CD4-positive, alpha-beta T cell (primary cell): ENCODE data around the gene PASK. TPM values are rescaled to one million over a fixed set of nuclear protein-coding genes. Genes with fewer than 3 reads are reported as not detected.

ENCODE experiments used
- ATAC-seq: fragments of 200-7000 bp; cut with Tn5 transposase; one replicate; pipeline ENCODE4 v1.10.0; 2022; ENCODE audit warnings: mild to moderate bottlenecking; ENCODE audit not compliant: poor library complexity
- CTCF ChIA-PET: fragments of 350-600 bp; sonication (Branson Sonifier 250); formaldehyde crosslinking; loops from one replicate; lab custom pipeline; 2021; ENCODE audit warnings: antibody characterized with exemption, inconsistent platforms; lab: Charles Lee
- POLR2A ChIA-PET: fragments of 350-600 bp; sonication (Branson Sonifier 250); formaldehyde crosslinking; loops from one replicate; lab custom pipeline; 2021; ENCODE audit warnings: antibody characterized with exemption, inconsistent platforms; lab: Charles Lee
- DNase-seq, 14 experiments: peaks; one replicate each; pipeline ENCODE4 v3.0.0-alpha.2; 2013 to 2020; ENCODE audit warnings: mixed read lengths in 2 of 14
- H3K27ac ChIP-seq, 2 donors: one replicate each; pipeline versions ENCODE4 v1.5.1 to v1.7.0; 2013; ENCODE audit warnings: low read length in 2 of 2, low read depth in 1 of 2, mild to moderate bottlenecking in 1 of 2
- H3K27me3 ChIP-seq, 2 experiments: 1 replicate in 1 of 2; 2 replicates in 1 of 2; pipeline versions ENCODE4 v1.6.1 to v1.7.0; 2013; ENCODE audit warnings: low read length in 2 of 2, control low read depth in 1 of 2, mild to moderate bottlenecking in 1 of 2, moderate library complexity in 1 of 2; ENCODE audit not compliant: insufficient read depth in 2 of 2, control insufficient read depth in 1 of 2
- H3K36me3 ChIP-seq: one replicate; pipeline ENCODE4 v1.6.1; 2013; ENCODE audit warnings: low read length, control low read depth; ENCODE audit not compliant: insufficient read depth
- H3K4me1 ChIP-seq: one replicate; pipeline ENCODE4 v1.6.1; 2013; ENCODE audit warnings: low read length, control low read depth; ENCODE audit not compliant: insufficient read depth
- H3K4me3 ChIP-seq: one replicate; pipeline ENCODE4 v1.5.1; 2013; ENCODE audit warnings: mild to moderate bottlenecking, low read length, moderate library complexity
- H3K9me3 ChIP-seq, 2 experiments: 1 replicate in 1 of 2; 2 replicates in 1 of 2; pipeline versions ENCODE4 v1.6.1 to v1.7.0; 2013; ENCODE audit warnings: low read length in 2 of 2, mild to moderate bottlenecking in 2 of 2, control low read depth in 1 of 2, moderate library complexity in 1 of 2; ENCODE audit not compliant: control insufficient read depth in 1 of 2, insufficient read depth in 1 of 2
- H3K27ac Mint-ChIP-seq: one replicate; pipeline ENCODE4 v1.8.0; 2020; ENCODE audit warnings: mixed read lengths
- H3K27me3 Mint-ChIP-seq: one replicate; pipeline ENCODE4 v1.8.0; 2021; ENCODE audit warnings: mixed read lengths
- H3K36me3 Mint-ChIP-seq: one replicate; pipeline ENCODE4 v1.8.0; 2021; ENCODE audit warnings: low read depth, mixed read lengths
- H3K4me1 Mint-ChIP-seq: one replicate; pipeline ENCODE4 v1.8.0; 2021; ENCODE audit warnings: low read depth, mixed read lengths
- H3K4me3 Mint-ChIP-seq: one replicate; pipeline ENCODE4 v1.8.0; 2020; ENCODE audit warnings: mild to moderate bottlenecking, mixed read lengths
- H3K9me3 Mint-ChIP-seq: one replicate; pipeline ENCODE4 v1.8.0; 2020; ENCODE audit warnings: mixed read lengths
- CTCF ChIP-seq: fragments of 200-600 bp; IDR thresholded peaks from one replicate; pipeline ENCODE4 v1.8.0; 2022; ENCODE audit warnings: antibody characterized with exemption, mild to moderate bottlenecking
- intact Hi-C, 2 experiments: fragments of 100-400 bp; cut with DNase I in 1 of 2; cut with micrococcal nuclease in 1 of 2; formaldehyde crosslinking; loops; one replicate each; pipeline versions ENCODE4 v1.15.1 to v1.9.0; 2023 to 2025; cut with DNase I, micrococcal nuclease
- total RNA-seq, 174 experiments: library from RNA in 2 of 174; stranded (reverse) in 2 of 174; gene quantifications; one replicate each; pipeline ENCODE4 v1.2.3 and lab custom pipeline; 2021 to 2026

The PASK gene
- total RNA-seq, 2 experiments from 2014 or later, result 78.0 to 87.9 TPM

- Mint-ChIP-seq H3K4me3 (no peak overlapping the region), H3K9me3 (no peaks in the 10 kb centered on the region), H3K36me3 (peaks cover 77% of the 10 kb centered on the region), H3K27ac (no peak overlapping the region), H3K4me1 (no peaks in the 10 kb centered on the region), H3K27me3 (no peaks in the 10 kb centered on the region)
- ATAC-seq (no peak), DNase-seq (no peak)
- Histone ChIP-seq H3K36me3 (peaks cover 77% of the 10 kb centered on the region), H3K4me1 (no peaks in the 10 kb centered on the region), H3K4me3 (no peak overlapping the region), H3K27ac (no peak overlapping the region), H3K27me3 (no peaks in the 10 kb centered on the region), H3K9me3 (no peaks in the 10 kb centered on the region)
- ChIA-PET CTCF (interaction anchor here (0.7 kb wide), 1 partner anchor 109 kb away, joined by 3 read pairs; no protein-coding TSS in a partner anchor), POLR2A (interaction anchor here (1.4 kb wide), 1 partner anchor 151 kb away, joined by 3 read pairs; the partner anchor contains the start of gene HDLBP)
- intact Hi-C loops, result no loop called here
- TF ChIP-seq CTCF, result no peak
Measured at GRCh38 chr2:241163601-241164118, 14.4 kb upstream of the PASK start.

- intact Hi-C loops, result no loop called here
- Mint-ChIP-seq H3K27ac (no peak overlapping the region), H3K27me3 (no peaks in the 10 kb centered on the region), H3K9me3 (no peaks in the 10 kb centered on the region), H3K4me1 (peaks cover 6% of the 10 kb centered on the region), H3K36me3 (peaks cover 77% of the 10 kb centered on the region), H3K4me3 (no peak overlapping the region)
- no peak for TF ChIP-seq CTCF
- H3K27ac ChIP-seq, result no peak overlapping the region
- H3K36me3 ChIP-seq, result peaks cover 77% of the 10 kb centered on the region
- ChIA-PET POLR2A (no interaction called here), CTCF (no interaction called here)
- peaks cover 6% of the 10 kb centered on the region for H3K4me1 ChIP-seq
- no peak overlapping the region for H3K4me3 ChIP-seq
- H3K27me3 ChIP-seq, result no peaks in the 10 kb centered on the region
- ATAC-seq (no peak), DNase-seq (no peak)
- no peaks in the 10 kb centered on the region for H3K9me3 ChIP-seq
Measured at GRCh38 chr2:241161646-241162281, 12.5 kb upstream of the PASK start.

- Histone ChIP-seq H3K9me3 (no peaks in the 10 kb centered on the region), H3K27ac (no peak overlapping the region), H3K4me1 (peaks cover 7% of the 10 kb centered on the region), H3K27me3 (no peaks in the 10 kb centered on the region), H3K36me3 (peaks cover 70% of the 10 kb centered on the region), H3K4me3 (no peak overlapping the region)
- H3K36me3 Mint-ChIP-seq, result peaks cover 73% of the 10 kb centered on the region
- H3K9me3 Mint-ChIP-seq, result no peaks in the 10 kb centered on the region
- no peaks in the 10 kb centered on the region for H3K27me3 Mint-ChIP-seq
- no peak overlapping the region for H3K27ac Mint-ChIP-seq
- no peak overlapping the region for H3K4me3 Mint-ChIP-seq
- POLR2A ChIA-PET, result no interaction called here
- DNase-seq (no peak), ATAC-seq (no peak)
- H3K4me1 Mint-ChIP-seq, result peaks cover 9% of the 10 kb centered on the region
- intact Hi-C loops, result loop anchor here in 1 of 2 experiments (1.0 kb wide), 1 partner anchor 30 kb away; no protein-coding TSS in a partner anchor
- TF ChIP-seq CTCF, result no peak
- CTCF ChIA-PET, result no interaction called here
Measured at GRCh38 chr2:241160318-241160717, 11.0 kb upstream of the PASK start.
